Bone marrow (tissue), 2 donors: Measurements from ENCODE around the gene SYT15.

Experiments used
- DNase-seq, 2 donors: peaks; one replicate each; lab custom pipeline; 2025; lab: John Stamatoyannopoulos, UW

SYT15 gene

GRCh38 chr10:46544989-46545791, 33.7 kb upstream of the SYT15 start:
- DNase-seq, result peak in 1 of 2 donors; percentile 15

- no peak for DNase-seq
These were observed 32.9 kb upstream of the SYT15 start for GRCh38 chr10:46545861-46546590.

- DNase-seq, result no peak
These were observed 32.1 kb upstream of the SYT15 start for GRCh38 chr10:46546591-46547540.

GRCh38 chr10:46547541-46548497, 31.1 kb upstream of the SYT15 start:
- no peak for DNase-seq

- no peak for DNase-seq
These were observed 30.3 kb upstream of the SYT15 start for GRCh38 chr10:46548498-46549090.

GRCh38 chr10:46549171-46550075, 29.5 kb upstream of the SYT15 start:
- DNase-seq, result no peak

- DNase-seq, result no peak
These were observed 28.7 kb upstream of the SYT15 start for GRCh38 chr10:46550076-46550790.

GRCh38 chr10:46550795-46551700, 27.9 kb upstream of the SYT15 start:
- DNase-seq, result no peak

GRCh38 chr10:46551701-46552525, 27.0 kb upstream of the SYT15 start:
- no peak for DNase-seq

- DNase-seq, result no peak
These were observed 26.2 kb upstream of the SYT15 start for GRCh38 chr10:46552526-46553237.

GRCh38 chr10:46553238-46554049, 25.5 kb upstream of the SYT15 start:
- no peak for DNase-seq

GRCh38 chr10:46554166-46554781, 24.7 kb upstream of the SYT15 start:
- DNase-seq, result no peak

- no peak for DNase-seq
These were observed 23.6 kb upstream of the SYT15 start for GRCh38 chr10:46555366-46555712.

GRCh38 chr10:46555713-46556514, 23.0 kb upstream of the SYT15 start:
- DNase-seq, result no peak
